Motor neuron (in vitro differentiated cells): Measurements from ENCODE around the gene BCOR. TPM values are rescaled to one million over a fixed set of nuclear protein-coding genes. Genes with fewer than 3 reads are reported as not detected.

Source experiments
- ATAC-seq, 8 experiments: fragments of 200-7000 bp; cut with Tn5 transposase; replicated peaks in 6 of 8; 2 replicates each; pipeline ENCODE4 v1.8.0; 2021; ENCODE audit warnings: mild to moderate bottlenecking in 8 of 8, moderate library complexity in 8 of 8
- H3K27ac ChIP-seq, 2 donors: fragments of 250-450 bp; sonication (Bioruptor Pico); 2 replicates each; pipeline ENCODE4 v1.9.0; 2021; ENCODE audit warnings: antibody characterized with exemption in 2 of 2, mild to moderate bottlenecking in 2 of 2, moderate library complexity in 1 of 2
- H3K4me1 ChIP-seq, 2 donors: fragments of 250-450 bp; sonication (Bioruptor Pico); replicated peaks in 1 of 2; 2 replicates each; pipeline ENCODE4 v1.6.1; 2021; ENCODE audit warnings: antibody characterized with exemption in 2 of 2, mild to moderate bottlenecking in 2 of 2, moderate library complexity in 1 of 2
- H3K4me3 ChIP-seq, 5 donors: fragments of 250-450 bp; sonication (Bioruptor Pico); 2 replicates each; pipeline ENCODE4 v1.9.0; 2021; ENCODE audit warnings: antibody characterized with exemption in 5 of 5, mild to moderate bottlenecking in 5 of 5, moderate library complexity in 4 of 5
- WGBS, 10 experiments: fragments of 450-650 bp; shearing (Covaris generic); methylation state at CpG; one replicate each; pipeline ENCODE4 v1.0.0; 2022; 5-methylcytosine and 5-hydroxymethylcytosine counted together
- in situ Hi-C, 9 experiments: fragments of 400-800 bp; cut with MboI; loops; one replicate each; pipeline ENCODE4 v1.15.0; 2021; ENCODE audit warnings: low sequenced_read_pairs in 9 of 9, low pct_unique_long_range_greater_than_20kb in 2 of 9; ENCODE audit not compliant: unreplicated experiment in 9 of 9
- total RNA-seq, 8 experiments: library from RNA; unstranded; fragments of 300-600 nt; gene quantifications; 2 replicates each; pipeline versions ENCODE4 v1.2.3 to v1.2.4, GENCODE V29; 2022

Gene BCOR
- total RNA-seq, 8 experiments from 2014 or later: 12.1 to 102 (median 42.6) TPM

DNA sequence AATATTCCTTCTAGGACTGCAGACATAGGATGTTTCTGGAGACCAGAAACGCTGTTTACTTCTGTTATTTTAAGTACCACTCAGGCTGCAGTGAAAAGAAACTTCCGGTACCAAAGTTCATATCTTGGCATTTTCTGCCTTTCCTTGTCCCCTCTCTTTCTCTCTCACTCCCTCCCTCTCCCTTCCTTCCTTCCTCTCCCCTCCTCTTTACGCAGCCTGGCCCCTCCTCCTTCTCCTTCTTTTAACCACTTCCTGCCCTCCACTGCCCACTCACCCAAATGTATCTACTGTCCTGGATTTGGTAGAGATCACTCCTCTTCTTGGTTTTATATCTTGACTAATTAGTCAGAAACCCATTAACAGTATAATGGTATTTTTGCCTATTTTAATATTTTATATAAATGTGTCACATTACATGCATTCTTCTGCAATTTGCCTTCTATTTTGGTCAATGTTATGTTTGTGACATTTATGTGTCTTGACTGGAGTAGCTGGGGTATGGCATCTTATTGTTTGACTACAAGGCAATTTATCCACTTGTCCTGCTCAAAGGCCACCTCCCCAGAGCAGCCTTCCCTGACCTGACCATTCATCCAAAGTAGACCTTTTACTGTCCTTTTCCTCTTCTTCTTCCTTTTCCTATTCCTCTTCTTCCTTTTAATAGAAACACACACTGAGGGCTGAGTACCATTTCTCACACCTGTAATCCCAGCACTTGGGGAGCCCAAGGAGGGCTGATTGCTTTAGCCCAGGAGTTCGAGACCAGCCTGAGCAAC, 56.9 kb downstream of the BCOR start:
- in situ Hi-C loops: no loop called here
- Histone ChIP-seq H3K4me1 (no peaks in the 10 kb centered on the region), H3K27ac (no peak overlapping the region), H3K4me3 (no peak overlapping the region)
- WGBS, 10 experiments: 0 to 63% (median 43%) methylated on average over 1 to 3 of the region's 4 CpGs; no CpG with 5 or more reads in 4 of the 10 experiments
- no peak for ATAC-seq

DNA sequence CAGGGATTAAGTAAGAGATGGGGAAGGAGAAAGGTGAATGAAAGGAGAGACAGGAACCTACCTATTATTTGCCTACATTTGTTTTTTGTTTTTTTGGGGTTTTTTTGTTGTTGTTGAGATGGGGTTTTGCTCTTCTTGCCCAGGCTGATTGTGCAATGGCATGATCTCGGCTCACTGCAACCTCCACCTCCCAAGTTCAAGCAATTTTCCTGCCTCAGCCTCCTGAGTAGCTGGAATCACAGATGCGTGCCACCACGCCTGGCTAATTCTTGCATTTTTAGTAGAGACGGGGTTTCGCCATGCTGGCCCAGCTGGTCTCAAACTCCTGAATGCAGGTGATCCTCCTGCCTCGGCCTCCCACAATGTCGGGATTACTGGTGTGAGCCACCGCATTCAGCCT, 57.9 kb downstream of the BCOR start:
- in situ Hi-C loops: no loop called here
- 33 to 43% methylated on average over 1 of the region's 8 CpGs; no CpG with 5 or more reads in 8 of the 10 experiments for WGBS, 10 experiments
- no peaks in the 10 kb centered on the region for H3K4me1 ChIP-seq
- H3K4me3 ChIP-seq: no peak overlapping the region
- no peak overlapping the region for H3K27ac ChIP-seq
- no peak for ATAC-seq

DNA sequence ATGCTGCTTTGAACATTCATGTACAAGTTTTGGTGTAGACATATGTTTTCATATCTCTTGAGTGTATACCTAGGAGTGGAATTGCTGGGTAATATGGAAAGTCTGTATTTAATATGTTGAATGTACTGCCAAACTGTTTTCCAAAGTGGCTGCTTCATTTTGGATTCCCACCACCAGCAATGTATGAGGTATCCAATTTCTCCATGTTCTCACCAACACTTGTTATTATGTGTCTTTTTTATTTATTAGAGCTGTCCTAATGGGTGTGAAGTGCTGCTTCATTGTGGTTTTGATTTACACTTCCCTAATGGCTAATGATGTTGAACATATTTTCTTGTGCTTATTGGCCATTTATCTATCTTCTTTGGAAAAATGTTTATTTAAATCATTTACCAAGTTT, 60.4 kb downstream of the BCOR start:
- H3K27ac ChIP-seq: no peak overlapping the region
- no peak overlapping the region for H3K4me3 ChIP-seq
- H3K4me1 ChIP-seq: no peaks in the 10 kb centered on the region
- in situ Hi-C loops: no loop called here
- ATAC-seq: no peak

DNA sequence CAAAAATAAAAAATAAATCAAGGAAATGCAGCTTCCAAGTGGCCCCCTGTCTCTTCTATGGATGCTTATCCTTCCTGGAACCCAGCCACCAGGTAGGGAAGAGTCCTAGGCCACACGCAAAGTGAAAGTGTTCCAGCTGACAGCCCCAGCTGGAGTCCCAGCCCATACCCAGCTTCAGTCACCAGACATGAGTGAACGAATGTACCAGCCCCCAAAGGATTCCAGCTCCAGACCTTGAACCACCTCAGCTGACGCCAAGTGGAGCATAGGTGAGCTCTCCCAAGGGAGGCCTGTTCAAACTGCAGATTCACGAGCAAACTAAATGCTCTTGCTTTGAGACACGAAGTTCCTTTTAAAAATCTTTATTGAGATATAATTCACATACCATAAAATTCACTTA, 62.0 kb downstream of the BCOR start:
- no peak for ATAC-seq
- no peak overlapping the region for H3K4me3 ChIP-seq
- no peak overlapping the region for H3K27ac ChIP-seq
- 44 to 100% (median 73%) methylated on average over 1 to 5 of the region's 5 CpGs; no CpG with 5 or more reads in 5 of the 10 experiments for WGBS, 10 experiments
- H3K4me1 ChIP-seq: no peaks in the 10 kb centered on the region
- in situ Hi-C loops: no loop called here

DNA sequence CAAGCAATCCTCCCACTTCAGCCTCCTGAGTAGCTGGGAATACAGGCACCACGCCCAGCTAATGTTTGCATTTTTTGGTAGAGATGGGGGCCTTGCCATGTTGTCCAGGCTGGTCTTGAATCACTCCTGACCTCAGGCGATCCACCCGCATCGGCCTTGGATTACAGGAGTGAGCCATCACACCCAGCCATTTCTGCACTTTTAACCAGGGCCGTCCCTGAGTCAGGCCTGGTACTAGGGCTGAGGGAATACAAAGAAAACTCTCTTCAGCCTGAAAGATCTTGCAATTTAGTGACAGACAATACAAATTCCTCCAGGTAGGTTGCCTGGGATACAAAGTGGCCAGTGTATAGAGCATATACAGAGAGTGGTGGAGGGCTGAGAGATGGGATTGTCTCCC, 65.8 kb downstream of the BCOR start:
- WGBS, 10 experiments: 47% methylated on average over 3 of the region's 5 CpGs; no CpG with 5 or more reads in 9 of the 10 experiments
- Histone ChIP-seq H3K4me3 (no peak overlapping the region), H3K27ac (no peak overlapping the region), H3K4me1 (no peaks in the 10 kb centered on the region)
- in situ Hi-C loops: no loop called here
- peak in 5 of 8 experiments; percentile 65 to 92 (median 70) for ATAC-seq

DNA sequence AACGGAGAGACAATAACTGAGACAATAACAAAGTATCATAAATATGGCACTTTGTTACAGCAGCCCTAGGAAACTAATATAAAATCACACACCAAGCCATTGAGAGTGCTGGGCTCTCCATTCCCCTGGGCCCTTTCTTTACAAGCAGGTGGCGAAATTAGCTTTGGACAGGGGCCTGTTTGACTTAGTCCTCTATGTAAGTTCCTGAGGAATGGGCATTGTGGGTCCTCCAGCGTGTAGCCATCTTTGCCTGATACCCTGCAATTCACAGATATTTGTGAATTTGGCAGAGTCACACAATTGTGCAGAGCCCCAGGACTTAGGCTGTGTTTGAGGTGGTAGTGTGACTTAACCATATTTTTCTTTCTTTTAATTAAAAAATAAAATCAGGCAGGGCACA, 67.6 kb downstream of the BCOR start:
- WGBS, 10 experiments: 10 to 100% (median 53%) methylated on average over 1 to 2 of the region's 3 CpGs; no CpG with 5 or more reads in 7 of the 10 experiments
- no peak overlapping the region for H3K27ac ChIP-seq
- in situ Hi-C loops: no loop called here
- H3K4me1 ChIP-seq: no peaks in the 10 kb centered on the region
- no peak overlapping the region for H3K4me3 ChIP-seq
- ATAC-seq: no peak

DNA sequence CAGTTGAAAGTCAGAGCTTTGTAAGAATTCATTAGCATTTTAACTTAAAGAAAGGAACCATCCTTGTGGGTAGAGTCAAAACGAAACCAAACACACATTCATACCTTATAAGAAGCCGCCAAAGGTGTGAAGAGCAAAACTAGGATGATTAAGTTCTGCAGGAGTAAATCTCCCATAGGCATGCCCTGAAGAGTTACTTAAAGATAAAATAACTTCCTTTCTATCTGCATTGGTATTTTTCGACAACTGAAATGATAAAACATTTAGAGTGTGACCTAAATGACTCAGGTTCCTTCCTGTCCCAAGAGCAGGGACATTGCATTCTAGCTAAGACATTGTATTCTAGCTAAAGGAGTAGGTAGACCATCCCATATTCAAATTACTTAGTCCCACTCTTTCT, 75.3 kb downstream of the BCOR start:
- in situ Hi-C loops: no loop called here
- WGBS, 10 experiments: 20 to 100% (median 83%) methylated on average over 1 to 3 of the region's 3 CpGs; no CpG with 5 or more reads in 3 of the 10 experiments

DNA sequence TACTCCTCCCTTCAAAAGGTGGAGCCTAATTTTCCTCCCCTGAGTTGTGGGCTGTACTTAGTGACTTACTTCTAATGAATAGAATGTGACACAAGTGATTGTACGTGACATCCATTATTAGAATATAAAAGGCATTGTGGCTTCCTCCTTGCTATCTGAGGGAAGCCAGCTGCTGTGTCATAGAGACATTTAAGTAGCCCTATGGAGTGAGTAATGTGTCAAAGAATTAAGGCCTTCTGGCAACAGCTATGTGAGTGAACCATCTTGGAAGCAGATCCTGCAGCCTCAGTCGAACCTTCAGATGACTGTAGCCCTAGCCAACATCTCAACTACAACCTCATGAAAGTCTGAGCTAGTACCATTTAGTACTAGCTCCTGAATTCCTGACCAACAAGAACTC, 76.1 kb downstream of the BCOR start:
- no peak for ATAC-seq
- 21 to 100% (median 61%) methylated on average over 1 to 2 of the region's 2 CpGs; no CpG with 5 or more reads in 7 of the 10 experiments for WGBS, 10 experiments
- Histone ChIP-seq H3K4me3 (no peak overlapping the region), H3K4me1 (no peaks in the 10 kb centered on the region), H3K27ac (no peak overlapping the region)
- in situ Hi-C loops: no loop called here

More for the DNA sequence above, 75.3 kb downstream of the BCOR start:
- Histone ChIP-seq H3K4me1 (no peaks in the 10 kb centered on the region), H3K27ac (no peak overlapping the region), H3K4me3 (no peak overlapping the region)
- ATAC-seq: no peak

DNA sequence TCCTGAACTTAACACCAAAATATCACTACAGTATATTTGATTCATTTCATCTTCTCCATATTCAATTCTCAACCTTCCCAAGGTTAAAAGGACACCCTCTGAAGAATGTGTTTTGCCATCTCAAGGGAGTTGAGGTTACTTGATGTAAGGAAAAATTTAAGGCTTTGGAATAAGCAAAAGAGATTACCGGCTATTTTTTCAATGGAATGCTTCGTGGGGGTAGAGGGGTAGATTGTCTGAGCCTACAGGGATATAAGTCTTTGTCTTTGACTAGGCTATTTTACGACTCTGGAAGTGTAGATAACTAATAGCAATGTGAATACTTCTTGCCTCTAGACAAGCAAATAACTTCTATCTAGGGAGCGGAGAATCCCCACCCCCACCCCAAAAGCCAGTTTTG, 78.2 kb downstream of the BCOR start:
- in situ Hi-C loops: no loop called here
- Histone ChIP-seq H3K4me1 (peaks cover 0 to 4% of the 10 kb centered on the region in 2 donors), H3K4me3 (no peak overlapping the region), H3K27ac (no peak overlapping the region)
- 20 to 88% (median 73%) methylated on average over 1 to 4 of the region's 4 CpGs; no CpG with 5 or more reads in 6 of the 10 experiments for WGBS, 10 experiments
- ATAC-seq: no peak

DNA sequence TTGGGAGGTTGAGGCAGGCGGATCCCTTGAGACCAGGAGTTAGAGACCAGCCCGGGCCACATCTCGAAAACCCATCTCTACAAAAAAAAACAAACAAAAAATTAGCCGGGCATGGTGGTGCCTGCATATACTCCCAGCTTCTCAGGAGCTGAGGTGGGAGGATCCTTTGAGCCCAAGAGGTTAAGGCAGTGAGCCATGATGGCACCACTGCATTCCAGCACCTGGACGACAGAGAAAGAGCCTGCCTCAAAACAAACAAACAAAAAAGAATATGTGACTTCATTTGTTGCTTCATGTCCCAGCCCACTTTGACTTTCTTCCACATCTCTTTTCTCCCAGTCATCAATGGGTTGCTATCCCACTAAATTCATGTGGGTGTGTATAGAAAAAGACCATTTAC, 79.7 kb downstream of the BCOR start:
- no peak overlapping the region for H3K4me3 ChIP-seq
- in situ Hi-C loops: no loop called here
- ATAC-seq: no peak
- WGBS, 10 experiments: 60 to 72% (median 71%) methylated on average over 2 to 4 of the region's 5 CpGs; no CpG with 5 or more reads in 7 of the 10 experiments
- H3K4me1 ChIP-seq: peaks cover under 1 to 4% of the 10 kb centered on the region in 2 donors
- no peak overlapping the region for H3K27ac ChIP-seq

DNA sequence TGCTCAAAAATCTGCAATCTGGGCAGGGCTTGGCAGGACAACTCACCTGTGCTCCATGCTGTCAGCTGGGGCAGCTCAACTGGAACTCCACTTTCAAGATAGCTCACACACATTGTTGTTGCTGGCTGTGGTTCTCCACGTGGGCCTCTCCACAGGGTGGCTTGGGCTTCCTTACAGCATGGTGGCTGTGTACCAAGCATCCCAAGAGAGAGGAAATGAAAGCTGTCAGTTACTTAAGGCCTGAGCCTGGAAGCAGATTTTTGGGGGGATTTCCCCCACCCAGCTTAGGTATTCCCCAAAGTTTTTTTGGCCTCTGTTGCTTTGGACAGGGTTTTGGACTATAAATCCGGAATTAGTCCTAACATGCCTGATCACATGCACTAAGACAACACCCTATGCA, 81.0 kb downstream of the BCOR start:
- in situ Hi-C loops: no loop called here
- no peak for ATAC-seq
- Histone ChIP-seq H3K4me1 (peaks cover 13 to 17% of the 10 kb centered on the region in 2 donors), H3K27ac (no peak overlapping the region), H3K4me3 (no peak overlapping the region)
- 57 to 100% (median 80%) methylated on average over 1 of the region's 2 CpGs; no CpG with 5 or more reads in 7 of the 10 experiments for WGBS, 10 experiments

DNA sequence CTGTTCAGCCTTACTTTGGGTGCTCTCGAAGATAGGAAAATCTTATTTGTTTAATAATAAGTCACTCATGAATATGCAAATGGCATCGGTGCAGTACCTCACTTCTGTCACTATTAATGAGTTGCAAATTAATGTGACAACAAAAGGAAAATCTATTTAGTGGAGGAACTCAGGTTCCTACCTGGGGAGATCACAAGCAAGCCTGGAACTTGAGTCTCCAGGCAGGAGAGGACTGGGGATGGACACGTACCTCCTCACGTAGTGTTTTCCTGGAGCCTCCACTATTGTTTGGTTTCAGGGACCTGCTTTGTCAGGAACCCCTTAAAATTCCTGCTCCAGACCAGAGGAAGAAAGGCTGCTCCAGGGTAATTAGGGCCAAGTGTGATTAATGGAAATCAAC, 82.1 kb downstream of the BCOR start:
- in situ Hi-C loops: no loop called here
- no peak overlapping the region for H3K27ac ChIP-seq
- H3K4me3 ChIP-seq: no peak overlapping the region
- ATAC-seq: no peak
- WGBS, 10 experiments: 20 to 60% (median 40%) methylated on average over 1 to 2 of the region's 4 CpGs; no CpG with 5 or more reads in 5 of the 10 experiments
- peaks cover 24 to 25% of the 10 kb centered on the region in 2 donors for H3K4me1 ChIP-seq

DNA sequence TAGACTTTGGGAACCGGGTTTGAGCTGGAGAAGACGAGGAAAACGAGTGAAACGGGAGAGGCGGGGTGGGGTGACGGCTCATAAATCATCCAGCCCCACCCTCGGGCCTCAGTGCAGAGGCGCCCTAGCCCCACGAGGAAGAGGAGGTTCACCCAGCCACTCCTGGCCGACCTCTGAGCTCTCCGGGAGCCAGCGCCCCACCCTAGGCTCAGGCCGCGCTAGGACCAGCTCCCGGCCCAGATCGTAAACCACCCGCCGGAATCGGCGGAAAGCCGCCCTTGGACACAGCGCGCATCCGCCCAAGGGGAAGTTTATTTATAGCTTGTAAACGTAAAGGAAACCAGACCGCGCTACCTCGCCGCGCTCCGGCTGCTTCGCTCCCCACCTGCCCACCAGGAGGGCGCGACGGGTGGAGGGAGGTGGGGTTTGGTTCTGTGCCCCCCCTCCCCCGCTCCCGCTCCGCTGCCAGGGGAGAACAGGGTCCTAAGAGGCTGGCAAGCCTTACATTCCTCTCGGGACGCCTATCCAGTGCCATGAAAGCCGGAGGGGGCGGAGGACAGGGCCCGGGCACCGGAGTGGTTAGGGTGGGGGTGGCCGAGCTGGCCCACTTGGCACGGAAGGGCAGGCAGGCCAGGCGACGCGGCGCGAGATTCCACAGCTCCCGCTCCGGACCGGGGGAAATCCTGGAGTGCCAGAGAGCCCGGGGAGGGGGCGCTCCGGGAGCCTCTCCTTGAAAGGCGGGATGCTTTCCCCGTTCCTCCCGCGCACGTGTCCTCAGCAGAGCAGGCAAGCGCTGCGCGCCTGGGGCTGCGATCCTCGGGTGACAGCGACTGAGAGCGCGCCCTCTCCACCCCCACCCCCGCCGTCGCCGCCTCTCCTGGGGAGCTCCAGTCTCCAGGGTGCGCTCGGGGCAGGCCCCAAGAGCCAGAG, 84.2 kb downstream of the BCOR start:
- peak; percentile 49 to 76 (median 58) for ATAC-seq
- WGBS, 10 experiments: 22% methylated on average over 7 of the region's 76 CpGs; no CpG with 5 or more reads in 9 of the 10 experiments
- peak overlapping the region; percentile 87 to 91 for H3K27ac ChIP-seq
- in situ Hi-C loops: no loop called here
- peaks cover 43 to 46% of the 10 kb centered on the region in 2 donors for H3K4me1 ChIP-seq
- peak overlapping the region; percentile 32 to 56 (median 41) for H3K4me3 ChIP-seq
